Endothelial cell (in vitro differentiated cells): ENCODE data around the gene CCDC187. TPM values are rescaled to one million over a fixed set of nuclear protein-coding genes. Genes with fewer than 3 reads are reported as not detected.
A peak's percentile ranks its signal among the peaks of the same experiment; 100 is the strongest.

Experiments
- DNase-seq: peaks from one replicate; pipeline ENCODE4 v3.0.0; 2021; ENCODE audit warnings: low spot score
- H3K27ac Mint-ChIP-seq: one replicate; pipeline ENCODE4 v1.8.0; 2021; ENCODE audit warnings: mixed read lengths, inconsistent platforms; ENCODE audit not compliant: unreplicated experiment
- H3K27me3 Mint-ChIP-seq: one replicate; pipeline ENCODE4 v1.8.0; 2021; ENCODE audit warnings: mild to moderate bottlenecking, moderate library complexity, mixed read lengths, inconsistent platforms; ENCODE audit not compliant: unreplicated experiment
- H3K36me3 Mint-ChIP-seq: one replicate; pipeline ENCODE4 v1.8.0; 2021; ENCODE audit warnings: mild to moderate bottlenecking, low read depth, mixed read lengths, inconsistent platforms; ENCODE audit not compliant: unreplicated experiment
- H3K4me1 Mint-ChIP-seq: one replicate; pipeline ENCODE4 v1.8.0; 2021; ENCODE audit warnings: mild to moderate bottlenecking, mixed read lengths, inconsistent platforms; ENCODE audit not compliant: unreplicated experiment
- H3K4me3 Mint-ChIP-seq: one replicate; pipeline ENCODE4 v1.8.0; 2021; ENCODE audit warnings: mild to moderate bottlenecking, mixed read lengths, inconsistent platforms; ENCODE audit not compliant: unreplicated experiment
- H3K9me3 Mint-ChIP-seq: one replicate; pipeline ENCODE4 v1.8.0; 2021; ENCODE audit warnings: mixed read lengths, inconsistent platforms; ENCODE audit not compliant: unreplicated experiment
- total RNA-seq: library from RNA; stranded (reverse); fragmentation: NEBNext Ultra II Directional; extraction: Animal tissue kit (Norgen Biotek cat#: 25700); gene quantifications from one replicate; pipeline ENCODE4 v1.2.1, GENCODE V29; 2021; ENCODE audit not compliant: unreplicated experiment
- TF ChIP-seq, protein P1 (sequence below): fragments of 200-600 bp; sonication (generic); IDR thresholded peaks from one replicate; pipeline ENCODE4 v1.5.0; 2021; ENCODE audit warnings: antibody characterized with exemption; ENCODE audit not compliant: unreplicated experiment

CCDC187 gene
- total RNA-seq, 1 donor from 2014 or later: 0.05 TPM

GRCh38 chr9:136339958-136340310, 36.0 kb upstream of the CCDC187 start:
- TF ChIP-seq, protein P1, sequence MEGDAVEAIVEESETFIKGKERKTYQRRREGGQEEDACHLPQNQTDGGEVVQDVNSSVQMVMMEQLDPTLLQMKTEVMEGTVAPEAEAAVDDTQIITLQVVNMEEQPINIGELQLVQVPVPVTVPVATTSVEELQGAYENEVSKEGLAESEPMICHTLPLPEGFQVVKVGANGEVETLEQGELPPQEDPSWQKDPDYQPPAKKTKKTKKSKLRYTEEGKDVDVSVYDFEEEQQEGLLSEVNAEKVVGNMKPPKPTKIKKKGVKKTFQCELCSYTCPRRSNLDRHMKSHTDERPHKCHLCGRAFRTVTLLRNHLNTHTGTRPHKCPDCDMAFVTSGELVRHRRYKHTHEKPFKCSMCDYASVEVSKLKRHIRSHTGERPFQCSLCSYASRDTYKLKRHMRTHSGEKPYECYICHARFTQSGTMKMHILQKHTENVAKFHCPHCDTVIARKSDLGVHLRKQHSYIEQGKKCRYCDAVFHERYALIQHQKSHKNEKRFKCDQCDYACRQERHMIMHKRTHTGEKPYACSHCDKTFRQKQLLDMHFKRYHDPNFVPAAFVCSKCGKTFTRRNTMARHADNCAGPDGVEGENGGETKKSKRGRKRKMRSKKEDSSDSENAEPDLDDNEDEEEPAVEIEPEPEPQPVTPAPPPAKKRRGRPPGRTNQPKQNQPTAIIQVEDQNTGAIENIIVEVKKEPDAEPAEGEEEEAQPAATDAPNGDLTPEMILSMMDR: no peak
- Mint-ChIP-seq H3K9me3 (no peaks in the 10 kb centered on the region), H3K27ac (no peak overlapping the region), H3K36me3 (no peaks in the 10 kb centered on the region), H3K4me1 (no peaks in the 10 kb centered on the region), H3K27me3 (peaks cover 1% of the 10 kb centered on the region), H3K4me3 (no peak overlapping the region)
- DNase-seq: no peak

- TF ChIP-seq, protein P1: peak; percentile 89
- Mint-ChIP-seq H3K4me1 (no peaks in the 10 kb centered on the region), H3K9me3 (no peaks in the 10 kb centered on the region), H3K36me3 (no peaks in the 10 kb centered on the region), H3K27me3 (no peaks in the 10 kb centered on the region), H3K4me3 (peak overlapping the region; percentile 31), H3K27ac (peak overlapping the region; percentile 42)
- DNase-seq: peak; percentile 83
Measured at GRCh38 chr9:136339173-136339957, 35.5 kb upstream of the CCDC187 start.

GRCh38 chr9:136338511-136338910, 34.6 kb upstream of the CCDC187 start:
- Mint-ChIP-seq H3K27me3 (no peaks in the 10 kb centered on the region), H3K4me1 (no peaks in the 10 kb centered on the region), H3K4me3 (no peak overlapping the region), H3K27ac (no peak overlapping the region), H3K9me3 (no peaks in the 10 kb centered on the region), H3K36me3 (no peaks in the 10 kb centered on the region)
- TF ChIP-seq, protein P1: no peak
- no peak for DNase-seq

DNA sequence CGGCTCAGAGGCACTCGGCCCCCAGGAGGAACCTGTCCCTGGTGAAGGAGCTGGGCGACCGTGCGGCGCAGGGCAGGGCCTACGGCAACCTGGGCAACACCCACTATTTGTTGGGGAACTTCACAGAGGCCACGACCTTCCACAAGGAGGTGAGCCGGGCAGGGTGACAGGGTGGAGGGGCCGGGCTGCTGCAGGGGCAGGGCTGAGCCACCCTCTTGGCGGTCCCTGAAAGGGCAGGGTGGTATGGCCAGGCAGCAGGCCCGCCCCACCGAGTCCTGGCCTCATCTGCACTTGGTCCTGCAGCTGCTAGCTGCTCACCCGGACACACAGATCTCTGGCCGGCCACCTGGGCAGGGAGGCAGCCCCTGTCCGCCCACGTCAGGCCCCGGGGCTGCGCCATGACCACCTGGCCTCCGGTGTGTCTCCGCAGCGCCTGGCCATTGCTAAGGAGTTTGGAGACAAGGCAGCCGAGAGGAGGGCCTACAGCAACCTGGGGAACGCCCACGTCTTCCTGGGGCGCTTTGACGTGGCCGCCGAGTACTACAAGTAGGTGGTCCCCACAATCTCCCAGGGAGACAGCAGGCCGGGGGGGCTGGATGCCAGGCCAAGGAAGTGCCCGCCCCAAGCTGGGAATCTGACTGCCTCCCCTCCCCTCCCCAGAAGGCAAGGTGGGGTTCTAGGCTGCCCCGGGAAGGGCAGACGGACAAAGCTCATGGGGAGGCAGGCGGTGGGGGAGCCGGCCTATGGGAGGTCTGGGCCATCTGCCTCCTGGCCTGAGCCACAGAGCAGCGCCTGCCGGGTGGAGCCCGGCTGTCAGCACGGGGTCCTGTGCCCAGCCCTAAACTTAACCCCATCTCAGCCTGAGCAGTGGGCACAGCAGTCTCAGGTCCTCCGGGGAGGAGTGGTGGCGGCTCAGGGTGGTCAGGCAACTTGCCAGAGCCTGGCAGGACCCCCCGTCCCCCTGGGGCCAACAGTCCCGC, 33.8 kb upstream of the CCDC187 start:
- Mint-ChIP-seq H3K4me1 (no peaks in the 10 kb centered on the region), H3K4me3 (no peak overlapping the region), H3K27ac (no peak overlapping the region), H3K27me3 (no peaks in the 10 kb centered on the region), H3K36me3 (no peaks in the 10 kb centered on the region), H3K9me3 (no peaks in the 10 kb centered on the region)
- TF ChIP-seq, protein P1: no peak
- DNase-seq: no peak
